K562 (cell line): Measurements from ENCODE around the gene GNG14. TPM values are rescaled to one million over a fixed set of nuclear protein-coding genes. Genes with fewer than 3 reads are reported as not detected.
A peak's percentile ranks its signal among the peaks of the same experiment; 100 is the strongest.

Experiments
- CTCF ChIP-seq, 3 experiments: IDR thresholded peaks in 2 of 3; conservative IDR thresholded peaks in 1 of 3; 2 replicates each; pipeline ENCODE4 v1.5.1; 2011 to 2012; ENCODE audit warnings: low read length in 3 of 3, mild to moderate bottlenecking in 3 of 3, control low read depth in 2 of 3, improper control_type of control experiment in 1 of 3, inconsistent platforms in 1 of 3, low read depth in 1 of 3, mixed read lengths in 1 of 3, moderate library complexity in 1 of 3; ENCODE audit not compliant: insufficient read depth in 2 of 3
- ERF ChIP-seq: fragments of 450-650 bp; formaldehyde crosslinking; IDR thresholded peaks from 2 replicates; pipeline ENCODE4 v1.4.0; 2020; ENCODE audit warnings: mild to moderate bottlenecking, mixed read lengths
- FOXA1 ChIP-seq: fragments of 450-650 bp; IDR thresholded peaks from 2 replicates; pipeline ENCODE4 v1.6.1; 2016; ENCODE audit warnings: mild to moderate bottlenecking, borderline replicate concordance
- FOXM1 ChIP-seq, 2 experiments: fragments of 450-650 bp in 1 of 2; sonication (generic) in 1 of 2; formaldehyde crosslinking in 1 of 2; IDR thresholded peaks; 2 replicates each; pipeline versions ENCODE4 v1.6.1 to v1.9.0; 2017 to 2022; ENCODE audit warnings: low read depth in 2 of 2, mild to moderate bottlenecking in 2 of 2, missing genetic modification reagents in 1 of 2, moderate library complexity in 1 of 2
- IRF2 ChIP-seq: sonication (generic); formaldehyde crosslinking; IDR thresholded peaks from 2 replicates; pipeline ENCODE4 v1.8.1; 2022; ENCODE audit warnings: mild to moderate bottlenecking, missing genetic modification reagents
- MAX ChIP-seq: sonication (generic); formaldehyde crosslinking; IDR thresholded peaks from 2 replicates; pipeline ENCODE4 v1.9.0; 2022; ENCODE audit warnings: mild to moderate bottlenecking, missing genetic modification reagents
- NFRKB ChIP-seq: fragments of 450-650 bp; IDR thresholded peaks from 2 replicates; pipeline ENCODE4 v1.6.1; 2016; ENCODE audit warnings: low read depth
- PCBP1 ChIP-seq: fragments of 200-400 bp; formaldehyde crosslinking; IDR thresholded peaks from 2 replicates; pipeline ENCODE4 v1.6.1; 2018; ENCODE audit warnings: mild to moderate bottlenecking, low read depth, low read length; ENCODE audit not compliant: poor library complexity, severe bottlenecking
- PREB ChIP-seq: sonication (generic); formaldehyde crosslinking; IDR thresholded peaks from 2 replicates; pipeline ENCODE4 v1.8.1; 2023; ENCODE audit warnings: mild to moderate bottlenecking, missing genetic modification reagents
- PYGO2 ChIP-seq: fragments of 450-650 bp; IDR thresholded peaks from 2 replicates; pipeline ENCODE4 v1.6.1; 2016; ENCODE audit warnings: mild to moderate bottlenecking, missing genetic modification characterization, moderate library complexity, missing compliant biosample characterization
- RAD21 ChIP-seq, 2 experiments: fragments of 250-450 bp in 1 of 2; fragments of 450-650 bp in 1 of 2; sonication (Bioruptor Pico) in 1 of 2; formaldehyde crosslinking in 1 of 2; IDR thresholded peaks in 1 of 2; conservative IDR thresholded peaks in 1 of 2; 2 replicates each; pipeline versions ENCODE4 v1.4.0 to v1.8.0; 2020 to 2022; ENCODE audit warnings: mild to moderate bottlenecking in 2 of 2, moderate library complexity in 1 of 2
- RB1 ChIP-seq: fragments of 450-650 bp; IDR thresholded peaks from 2 replicates; pipeline ENCODE4 v1.6.1; 2017; ENCODE audit warnings: low read depth, mild to moderate bottlenecking
- SPI1 ChIP-seq: IDR thresholded peaks from 2 replicates; pipeline ENCODE4 v1.6.1; 2011; ENCODE audit warnings: low read depth, low read length, control low read depth, borderline replicate concordance
- SUPT5H ChIP-seq: fragments of 450-650 bp; IDR thresholded peaks from 2 replicates; pipeline ENCODE4 v1.6.1; 2016
- TCF7L2 ChIP-seq: fragments of 150-350 bp; IDR thresholded peaks from 2 replicates; pipeline ENCODE4 v1.6.1; 2016; ENCODE audit warnings: low read depth, mild to moderate bottlenecking, low read length, moderate library complexity
- TEAD2 ChIP-seq: fragments of 450-650 bp; IDR thresholded peaks from 2 replicates; pipeline ENCODE4 v1.6.1; 2016; ENCODE audit warnings: missing genetic modification characterization, control low read depth, missing compliant biosample characterization
- ZC3H11A ChIP-seq: IDR thresholded peaks from 2 replicates; pipeline ENCODE4 v1.6.1; 2012; ENCODE audit warnings: low read depth, low read length, improper control_type of control experiment
- ZNF134 ChIP-seq: fragments of 250-450 bp; sonication (Bioruptor Pico); conservative IDR thresholded peaks from 2 replicates; pipeline ENCODE4 v1.4.0; 2020
- ZNF217 ChIP-seq: sonication (generic); formaldehyde crosslinking; IDR thresholded peaks from 2 replicates; pipeline ENCODE4 v1.8.0; 2022; ENCODE audit warnings: mild to moderate bottlenecking, missing genetic modification reagents
- ZNF280A ChIP-seq: fragments of 450-650 bp; IDR thresholded peaks from 2 replicates; pipeline ENCODE4 v1.6.1; 2018; ENCODE audit warnings: mild to moderate bottlenecking, low read depth; ENCODE audit not compliant: partially characterized antibody
- ZNF311 ChIP-seq: fragments of 250-450 bp; sonication (Bioruptor Pico); IDR thresholded peaks from 2 replicates; pipeline ENCODE4 v1.4.0; 2020; ENCODE audit warnings: mild to moderate bottlenecking, moderate library complexity
- polyA plus RNA-seq, 8 experiments: library from polyadenylated mRNA; depleted of rRNA in 4 of 8; stranded (reverse) in 5 of 8; unstranded in 3 of 8; fragments of >200 nt; fragmentation: Nextera tagmentation in 2 of 8; fragmentation: Illumina TruSeq in 1 of 8; extraction: Ambion mirVana in 2 of 8; extraction: Trizol in 1 of 8; gene quantifications; 2 replicates each; pipeline versions ENCODE4 v1.2.1 to v1.2.3, GENCODE V29; 2011 to 2014; ENCODE audit warnings: inconsistent platforms in 1 of 8, missing spikeins in 1 of 8
- total RNA-seq, 7 experiments: library from RNA; depleted of rRNA in 6 of 7; stranded (reverse); fragments of >200 nt in 6 of 7; fragmentation: Illumina TruSeq in 2 of 7; extraction: Trizol in 2 of 7; gene quantifications; 2 replicates each; pipeline versions ENCODE4 v1.2.1 to v1.2.3, GENCODE V29; 2011 to 2021; ENCODE audit warnings: low replicate concordance in 1 of 7

The GNG14 gene
- total and polyA plus RNA-seq, 9 of the 15 experiments (the other 6 are each of a cell fraction or from before 2014, with no cell fraction given), result not detected

GRCh38 chr19:12681074-12681987, 6.5 kb upstream of the GNG14 start, which contains the start of gene DHPS (continued):
- TF ChIP-seq TEAD2 (tag), result no peak
- TF ChIP-seq ZNF217 (CRISPR knock-in tag), result no peak
- no peak for TF ChIP-seq RAD21 (CRISPR knock-in tag; conservative IDR thresholded peaks at IDR 0.05 in 1 of 2, IDR thresholded peaks at IDR 0.05 in 1 of 2)
- no peak; the same call in 1 of the 2 replicates for TF ChIP-seq ZNF134 (CRISPR knock-in tag)
- TF ChIP-seq MAX (CRISPR knock-in tag), result peak; percentile 92
- TF ChIP-seq PCBP1, result peak; percentile 73
- TF ChIP-seq IRF2 (CRISPR knock-in tag), result no peak
- no peak for TF ChIP-seq PYGO2 (tag)
- no peak for TF ChIP-seq ZC3H11A
- peak; percentile 91 for TF ChIP-seq SUPT5H
- TF ChIP-seq TCF7L2, result peak; percentile 88
- TF ChIP-seq ZNF280A, result no peak
- TF ChIP-seq ERF (CRISPR knock-in tag), result peak; percentile 83
- TF ChIP-seq CTCF (IDR thresholded peaks at IDR 0.05 in 2 of 3, conservative IDR thresholded peaks at IDR 0.05 in 1 of 3; ENCODE audit: insufficient read depth in 2 of 3, low read depth in 1 of 3, low read length in 3 of 3), result peak in 1 of 3 experiments; percentile 22; a peak in 2 of 6 replicates
- TF ChIP-seq RB1, result no peak
- TF ChIP-seq FOXA1, result no peak
- no peak for TF ChIP-seq SPI1
- peak; percentile 32; the same call in 1 of the 2 replicates for TF ChIP-seq FOXM1 (IDR thresholded peaks at IDR 0.05; ENCODE audit: low read depth)
- no peak for TF ChIP-seq FOXM1 (CRISPR knock-in tag; IDR thresholded peaks at IDR 0.05; ENCODE audit: low read depth)
- TF ChIP-seq PREB (CRISPR knock-in tag), result no peak
- no peak for TF ChIP-seq ZNF311 (CRISPR knock-in tag)
- peak; percentile 71; the same call in 1 of the 2 replicates for TF ChIP-seq NFRKB
